ENCODE results near the gene CELF2. TPM values are rescaled to one million over a fixed set of nuclear protein-coding genes. Genes with fewer than 3 reads are reported as not detected.

Gene CELF2
- total RNA-seq, 3 donors from 2014 or later (not counting 1 experiment from before 2014, with no cell fraction given): 282 to 298 (median 295) TPM

- Histone ChIP-seq H3K27me3 (ENCODE audit: control insufficient read depth, insufficient read depth, low read length) (no peaks in the 10 kb centered on the region), H3K4me1 (ENCODE audit: control insufficient read depth, insufficient read depth, low read length) (no peaks in the 10 kb centered on the region), H3K9me3 (ENCODE audit: control insufficient read depth, insufficient read depth, low read length) (no peaks in the 10 kb centered on the region), H3K36me3 (ENCODE audit: control insufficient read depth, insufficient read depth, low read length) (no peaks in the 10 kb centered on the region), H3K27ac (ENCODE audit: low read length) (no peak overlapping the region), H3K4me3 (ENCODE audit: low read length) (no peak overlapping the region)
- TF ChIP-seq CTCF (IDR thresholded peaks at IDR 0.05): no peak
- Mint-ChIP-seq H3K36me3 (no peaks in the 10 kb centered on the region), H3K9me3 (no peaks in the 10 kb centered on the region), H3K4me3 (no peak overlapping the region), H3K4me1 (no peaks in the 10 kb centered on the region), H3K27me3 (ENCODE audit: low read depth in 2 of 2) (peaks cover 15 to 20% of the 10 kb centered on the region in 2 donors), H3K27ac (no peak overlapping the region)
- intact Hi-C loops (cut with micrococcal nuclease): no loop called here
- DNase-seq (no peak), ATAC-seq (no peak)
- 91% methylated on average over 4 of the region's 4 CpGs for WGBS (ENCODE audit: insufficient coverage)
These were observed 25.4 kb downstream of the CELF2 start for GRCh38 chr10:11043039-11043438.

GRCh38 chr10:11043446-11044127 is 25.9 kb downstream of the CELF2 start:
- H3K36me3 ChIP-seq (ENCODE audit: control insufficient read depth, insufficient read depth, low read length): no peaks in the 10 kb centered on the region
- no peaks in the 10 kb centered on the region for H3K36me3 Mint-ChIP-seq
- H3K9me3 Mint-ChIP-seq: no peaks in the 10 kb centered on the region
- H3K9me3 ChIP-seq (ENCODE audit: control insufficient read depth, insufficient read depth, low read length): no peaks in the 10 kb centered on the region
- no peak overlapping the region for H3K27ac Mint-ChIP-seq
- no peaks in the 10 kb centered on the region for H3K4me1 ChIP-seq (ENCODE audit: control insufficient read depth, insufficient read depth, low read length)
- peaks cover 15 to 20% of the 10 kb centered on the region in 2 donors for H3K27me3 Mint-ChIP-seq (ENCODE audit: low read depth in 2 of 2)
- no peak for ATAC-seq
- DNase-seq: no peak
- no peaks in the 10 kb centered on the region for H3K27me3 ChIP-seq (ENCODE audit: control insufficient read depth, insufficient read depth, low read length)
- intact Hi-C loops (cut with micrococcal nuclease): no loop called here
- TF ChIP-seq CTCF (IDR thresholded peaks at IDR 0.05): no peak
- no peak overlapping the region for H3K4me3 ChIP-seq (ENCODE audit: low read length)
- H3K4me3 Mint-ChIP-seq: no peak overlapping the region
- WGBS (ENCODE audit: insufficient coverage): 92% methylated on average over 23 of the region's 23 CpGs
- H3K4me1 Mint-ChIP-seq: no peaks in the 10 kb centered on the region
- H3K27ac ChIP-seq (ENCODE audit: low read length): no peak overlapping the region

GRCh38 chr10:11045487-11045886 is 27.8 kb downstream of the CELF2 start:
- Histone ChIP-seq H3K4me3 (ENCODE audit: low read length) (no peak overlapping the region), H3K27ac (ENCODE audit: low read length) (no peak overlapping the region), H3K36me3 (ENCODE audit: control insufficient read depth, insufficient read depth, low read length) (no peaks in the 10 kb centered on the region), H3K9me3 (ENCODE audit: control insufficient read depth, insufficient read depth, low read length) (no peaks in the 10 kb centered on the region), H3K4me1 (ENCODE audit: control insufficient read depth, insufficient read depth, low read length) (no peaks in the 10 kb centered on the region), H3K27me3 (ENCODE audit: control insufficient read depth, insufficient read depth, low read length) (no peaks in the 10 kb centered on the region)
- H3K27ac Mint-ChIP-seq: no peak overlapping the region
- ATAC-seq (no peak), DNase-seq (no peak)
- intact Hi-C loops (cut with micrococcal nuclease): no loop called here
- H3K36me3 Mint-ChIP-seq: no peaks in the 10 kb centered on the region
- H3K9me3 Mint-ChIP-seq: no peaks in the 10 kb centered on the region
- peaks cover 18 to 20% of the 10 kb centered on the region in 2 donors for H3K27me3 Mint-ChIP-seq (ENCODE audit: low read depth in 2 of 2)
- H3K4me3 Mint-ChIP-seq: no peak overlapping the region
- no peak for TF ChIP-seq CTCF (IDR thresholded peaks at IDR 0.05)
- 95% methylated on average over 3 of the region's 3 CpGs for WGBS (ENCODE audit: insufficient coverage)
- H3K4me1 Mint-ChIP-seq: no peaks in the 10 kb centered on the region
